Erythroblast (primary cell): ENCODE measurements around the gene PARN.

Source experiments
- GATA1 ChIP-seq: IDR thresholded peaks from 2 replicates; pipeline ENCODE4 v1.6.1; 2011; ENCODE audit warnings: low read depth, mild to moderate bottlenecking, control low read depth, low read length, moderate library complexity
- POLR2A ChIP-seq: IDR thresholded peaks from 2 replicates; pipeline ENCODE4 v1.6.1; 2011; ENCODE audit warnings: mild to moderate bottlenecking, low read length

DNA sequence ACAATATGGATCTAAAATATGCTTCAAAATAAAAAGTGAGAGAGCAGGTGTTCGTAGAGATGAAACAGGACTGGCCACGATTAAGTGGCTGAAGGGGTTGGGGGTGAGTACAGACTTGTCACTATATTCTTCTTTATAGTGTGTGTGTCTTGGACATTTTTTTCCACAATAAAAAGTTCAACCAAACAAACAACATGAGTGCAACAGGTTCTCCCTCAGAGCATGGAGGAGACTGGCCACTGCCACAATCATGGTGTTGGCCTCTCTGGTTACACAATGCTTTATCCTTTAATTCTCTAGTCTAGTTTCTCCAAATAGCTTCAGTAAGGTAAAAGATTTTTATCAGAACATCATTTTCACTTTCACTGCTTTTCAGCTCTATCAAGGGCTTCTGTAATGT is 109.3 kb downstream of the PARN start:
- TF ChIP-seq POLR2A (no peak), GATA1 (no peak)
